GM13977 (cell line): ENCODE data around the gene PSMD9.
"Not testable (repeated sequence)": the region's sequence is repeated elsewhere in the genome, so short reads cannot be mapped to it uniquely, and the experiment has no call there.

Experiments used
- DNase-seq: peaks from one replicate; pipeline ENCODE4 v3.0.0; 2012; ENCODE audit warnings: low spot score
- CTCF ChIP-seq: IDR thresholded peaks from 2 replicates; pipeline ENCODE4 v1.5.1; 2012; ENCODE audit warnings: mild to moderate bottlenecking, control low read depth; ENCODE audit not compliant: insufficient read depth; ENCODE audit errors: extremely low read depth, missing control alignments
- in situ Hi-C: fragments of 300-500 bp; cut with MboI; formaldehyde crosslinking; loops from one replicate; pipeline ENCODE4 v1.12.0; 2022; ENCODE audit warnings: low sequenced_read_pairs, low pct_unique_long_range_greater_than_20kb, mixed read lengths, inconsistent platforms; ENCODE audit not compliant: unreplicated experiment

The PSMD9 gene

GRCh38 chr12:121861636-121862254, 26.8 kb upstream of the PSMD9 start:
- in situ Hi-C loops = no loop called here
- no peak for TF ChIP-seq CTCF
- DNase-seq = no peak

- in situ Hi-C loops = no loop called here
- no peak for DNase-seq
- no peak for TF ChIP-seq CTCF
These were observed 22.3 kb upstream of the PSMD9 start for GRCh38 chr12:121866331-121866730.

DNA sequence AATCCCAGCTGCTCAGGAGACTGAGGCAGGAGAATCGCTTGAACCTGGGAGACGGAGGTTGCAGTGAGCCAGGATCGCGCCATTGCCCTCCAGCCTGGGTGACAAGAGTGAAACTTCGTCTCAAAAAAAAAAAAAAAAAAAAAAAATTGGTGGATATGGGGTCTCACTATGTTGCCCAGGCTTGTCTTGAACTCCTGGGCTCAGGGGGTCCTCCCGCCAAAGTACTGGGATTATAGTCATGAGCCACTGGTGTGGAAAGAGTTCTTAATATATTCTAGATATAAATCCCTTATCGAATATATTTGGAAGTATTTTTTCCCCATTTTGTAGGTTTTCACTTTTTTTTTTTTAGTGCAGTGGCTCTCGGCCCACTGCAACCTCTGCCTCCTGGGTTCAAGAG, 19.4 kb upstream of the PSMD9 start:
- DNase-seq, in situ Hi-C loops: not testable (repeated sequence)

DNA sequence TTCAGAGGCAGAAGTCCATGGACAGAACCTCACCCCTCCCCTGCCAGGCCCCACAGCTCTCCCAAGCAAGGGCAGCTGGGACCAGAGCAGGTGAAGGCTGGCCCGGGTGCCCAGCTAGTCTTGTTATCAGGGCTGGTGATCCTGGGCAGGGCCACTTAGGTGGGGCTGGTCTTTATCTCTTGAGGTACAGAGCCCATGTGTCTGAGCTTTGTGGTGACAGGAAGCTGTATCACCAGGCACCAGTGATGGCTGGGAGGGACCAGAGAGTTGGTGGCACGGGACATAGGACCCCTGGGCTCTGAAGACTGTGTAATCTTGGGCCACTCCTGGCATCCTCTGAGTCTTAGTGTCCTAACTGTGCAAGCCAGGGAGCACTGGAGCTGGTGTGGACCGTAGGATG, 17.1 kb upstream of the PSMD9 start:
- in situ Hi-C loops = no loop called here
- no peak for DNase-seq
- TF ChIP-seq CTCF = no peak

- DNase-seq = no peak
- no peak for TF ChIP-seq CTCF
- in situ Hi-C loops = no loop called here
These were observed 15.9 kb upstream of the PSMD9 start for GRCh38 chr12:121872546-121873215.

- TF ChIP-seq CTCF = no peak
- in situ Hi-C loops = no loop called here
- no peak for DNase-seq
These were observed 15.4 kb upstream of the PSMD9 start for GRCh38 chr12:121873216-121873569.

GRCh38 chr12:121874071-121874470, 14.5 kb upstream of the PSMD9 start:
- no peak for TF ChIP-seq CTCF
- in situ Hi-C loops = no loop called here
- no peak for DNase-seq
